GM12891 (cell line): ENCODE data around the gene ANO2.

Experiments used
- POLR2A ChIP-seq: IDR thresholded peaks from 2 replicates; pipeline ENCODE4 v1.6.1; 2011; ENCODE audit warnings: low read depth, low read length, control low read depth
- SPI1 ChIP-seq: IDR thresholded peaks from 2 replicates; pipeline ENCODE4 v1.6.1; 2011; ENCODE audit warnings: low read depth, low read length, control low read depth
- TAF1 ChIP-seq: IDR thresholded peaks from 2 replicates; pipeline ENCODE4 v1.6.1; 2011; ENCODE audit warnings: low read depth, low read length, control low read depth

GRCh38 chr12:5523396-5524115 lies 421.5 kb downstream of the ANO2 start:
- no peak for TF ChIP-seq POLR2A
- TF ChIP-seq TAF1, result no peak
- no peak for TF ChIP-seq SPI1
